Suprapubic skin (tissue), 4 donors: ENCODE data around the gene SVEP1.

ENCODE experiments used
- CTCF ChIP-seq, 2 donors: fragments of 200-600 bp in 1 of 2; fragments of 450-650 bp in 1 of 2; sonication (generic) in 1 of 2; IDR thresholded peaks; one replicate each; pipeline ENCODE4 v1.5.1; 2016 to 2019; ENCODE audit warnings: antibody characterized with exemption in 2 of 2, mild to moderate bottlenecking in 1 of 2, moderate library complexity in 1 of 2
- EP300 ChIP-seq: sonication (generic); formaldehyde crosslinking; IDR thresholded peaks from one replicate; pipeline ENCODE4 v1.6.1; 2017; ENCODE audit warnings: antibody characterized with exemption
- POLR2A ChIP-seq, 2 donors: fragments of 450-650 bp; IDR thresholded peaks; one replicate each; pipeline ENCODE4 v1.6.1; 2017; ENCODE audit warnings: antibody characterized with exemption in 2 of 2, mild to moderate bottlenecking in 2 of 2, moderate library complexity in 2 of 2
- POLR2AphosphoS5 ChIP-seq, 3 donors: sonication (generic); formaldehyde crosslinking; IDR thresholded peaks; one replicate each; pipeline ENCODE4 v1.6.1; 2017; ENCODE audit warnings: antibody characterized with exemption in 3 of 3

- no peak for TF ChIP-seq CTCF (IDR thresholded peaks at IDR 0.05)
- TF ChIP-seq POLR2A (IDR thresholded peaks at IDR 0.05) = no peak
- TF ChIP-seq EP300 = no peak
- TF ChIP-seq POLR2AphosphoS5 (IDR thresholded peaks at IDR 0.05) = no peak
These were observed 13.4 kb downstream of the SVEP1 start for GRCh38 chr9:110566156-110566555.
